Right atrium auricular region (tissue), 2 donors: ENCODE data around the gene HRH3. TPM values are rescaled to one million over a fixed set of nuclear protein-coding genes. Genes with fewer than 3 reads are reported as not detected.
A peak's percentile ranks its signal among the peaks of the same experiment; 100 is the strongest.

Source experiments
- DNase-seq: peaks from one replicate; pipeline ENCODE4 v3.0.0-alpha.2; 2019; ENCODE audit warnings: low spot score
- H3K27ac ChIP-seq, 2 donors: fragments of 200-600 bp; sonication (generic); 1 replicate in 1 of 2; 2 replicates in 1 of 2; pipeline ENCODE4 v1.5.1; 2016 to 2019
- H3K27me3 ChIP-seq, 2 donors: fragments of 200-600 bp; sonication (generic); one replicate each; pipeline versions ENCODE4 v1.5.1 to v1.6.0; 2017 to 2019
- H3K36me3 ChIP-seq: fragments of 200-600 bp; sonication (generic); one replicate; pipeline ENCODE4 v1.5.1; 2016
- H3K4me1 ChIP-seq, 2 donors: fragments of 200-600 bp; sonication (generic); one replicate each; pipeline versions ENCODE4 v1.5.1 to v1.6.0; 2017 to 2019
- H3K4me3 ChIP-seq, 2 donors: fragments of 200-600 bp; sonication (generic); 1 replicate in 1 of 2; 2 replicates in 1 of 2; pipeline ENCODE4 v1.5.1; 2017 to 2019; ENCODE audit warnings: mild to moderate bottlenecking in 1 of 2, moderate library complexity in 1 of 2
- H3K9me3 ChIP-seq, 2 donors: fragments of 200-600 bp; sonication (generic); one replicate each; pipeline ENCODE4 v1.5.1; 2019
- CTCF ChIP-seq, 2 donors: fragments of 200-600 bp; sonication (generic); IDR thresholded peaks; one replicate each; pipeline ENCODE4 v1.5.1; 2019; ENCODE audit warnings: antibody characterized with exemption in 2 of 2
- total RNA-seq, 2 donors: library from RNA; depleted of rRNA; stranded (reverse); fragments of >200 nt; gene quantifications; one replicate each; pipeline ENCODE4 v1.1.0, GENCODE V29; 2016

HRH3 gene
- total RNA-seq, 2 donors from 2014 or later, result not detected

- peak overlapping the region in 1 of 2 donors; percentile 14 for H3K27ac ChIP-seq
Measured at GRCh38 chr20:62266851-62267250, 46.8 kb upstream of the HRH3 start.

DNA sequence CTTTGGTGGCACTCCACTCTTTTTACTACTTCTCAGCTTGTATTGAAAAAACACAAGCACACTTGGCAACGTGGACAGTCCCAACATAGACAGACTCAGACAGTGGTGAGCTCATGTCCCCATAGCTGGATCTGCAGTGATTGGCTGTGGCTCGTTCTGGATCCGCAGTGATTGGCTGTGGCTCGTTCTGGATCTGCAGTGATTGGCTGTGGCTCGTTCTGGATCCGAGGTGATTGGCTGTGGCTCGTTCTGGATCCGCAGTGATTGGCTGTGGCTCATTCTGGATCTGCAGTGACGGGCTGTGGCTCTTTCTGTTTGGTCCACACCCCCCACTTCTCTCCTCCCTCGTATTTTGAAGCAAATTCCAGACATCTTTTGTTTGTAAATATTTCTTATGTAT, 46.3 kb upstream of the HRH3 start:
- DNase-seq, result no peak
- Histone ChIP-seq H3K4me3 (no peak overlapping the region), H3K27ac (no peak overlapping the region), H3K36me3 (peaks cover 59% of the 10 kb centered on the region), H3K4me1 (no peaks in the 10 kb centered on the region), H3K9me3 (no peaks in the 10 kb centered on the region), H3K27me3 (no peaks in the 10 kb centered on the region)
- no peak for TF ChIP-seq CTCF (IDR thresholded peaks at IDR 0.05)

More at GRCh38 chr20:62266851-62267250, 46.8 kb upstream of the HRH3 start:
- Histone ChIP-seq H3K4me3 (no peak overlapping the region), H3K36me3 (peaks cover 54% of the 10 kb centered on the region), H3K4me1 (no peaks in the 10 kb centered on the region), H3K27me3 (no peaks in the 10 kb centered on the region), H3K9me3 (no peaks in the 10 kb centered on the region)
- DNase-seq, result no peak
- no peak for TF ChIP-seq CTCF (IDR thresholded peaks at IDR 0.05)

DNA sequence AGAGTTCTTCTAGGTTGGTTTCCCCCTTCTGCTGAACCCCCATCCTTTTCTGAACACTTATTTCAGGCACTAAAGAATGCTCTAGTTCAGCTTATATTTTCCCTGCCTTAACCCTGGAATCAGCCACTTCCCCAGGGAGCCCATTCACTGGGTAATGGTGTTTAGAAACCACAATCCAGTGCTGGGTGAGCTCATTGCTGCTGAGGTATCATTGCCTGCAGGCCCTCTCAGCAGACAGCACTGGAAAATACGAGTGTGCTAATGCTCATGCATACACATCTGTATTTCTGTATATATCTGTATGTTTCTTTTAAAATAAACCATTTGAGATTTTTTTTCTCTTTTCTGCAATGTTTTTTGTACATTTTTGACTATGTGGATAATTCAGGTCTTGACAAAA, 45.3 kb upstream of the HRH3 start:
- no peaks in the 10 kb centered on the region for H3K4me1 ChIP-seq
- H3K27me3 ChIP-seq, result no peaks in the 10 kb centered on the region
- no peaks in the 10 kb centered on the region for H3K9me3 ChIP-seq
- no peak overlapping the region for H3K4me3 ChIP-seq
- H3K27ac ChIP-seq, result no peak overlapping the region
- TF ChIP-seq CTCF (IDR thresholded peaks at IDR 0.05), result no peak
- H3K36me3 ChIP-seq, result peaks cover 69% of the 10 kb centered on the region
- no peak for DNase-seq

DNA sequence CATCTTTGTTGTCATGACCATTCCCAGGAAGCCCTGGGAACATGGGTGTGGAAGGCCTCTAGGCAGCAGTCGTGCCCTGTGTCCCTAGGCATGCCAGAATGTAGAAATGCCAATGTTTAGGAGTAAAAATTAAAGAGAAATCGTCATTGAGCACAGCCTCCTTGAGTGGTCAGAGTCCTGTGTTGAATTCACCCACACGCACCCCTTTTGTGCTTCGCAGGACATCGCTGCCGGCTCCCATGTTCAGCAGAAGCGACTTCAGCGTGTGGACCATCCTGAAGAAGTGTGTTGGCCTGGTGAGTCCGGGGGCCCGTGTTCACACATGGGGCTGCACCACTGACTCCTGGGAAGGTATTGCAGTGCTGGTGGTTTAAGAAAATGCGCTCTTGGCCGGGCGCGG, 43.3 kb upstream of the HRH3 start:
- Histone ChIP-seq H3K9me3 (no peaks in the 10 kb centered on the region), H3K27ac (no peak overlapping the region), H3K27me3 (no peaks in the 10 kb centered on the region), H3K36me3 (peaks cover 66% of the 10 kb centered on the region), H3K4me3 (no peak overlapping the region), H3K4me1 (peaks cover 0 to 8% of the 10 kb centered on the region in 2 donors)
- DNase-seq, result no peak
- TF ChIP-seq CTCF (IDR thresholded peaks at IDR 0.05), result no peak

GRCh38 chr20:62262064-62262463, 42.0 kb upstream of the HRH3 start:
- no peak for DNase-seq
- Histone ChIP-seq H3K27me3 (no peaks in the 10 kb centered on the region), H3K36me3 (peaks cover 70% of the 10 kb centered on the region), H3K27ac (no peak overlapping the region), H3K4me1 (peaks cover 0 to 16% of the 10 kb centered on the region in 2 donors), H3K4me3 (no peak overlapping the region), H3K9me3 (no peaks in the 10 kb centered on the region)
- no peak for TF ChIP-seq CTCF (IDR thresholded peaks at IDR 0.05)

DNA sequence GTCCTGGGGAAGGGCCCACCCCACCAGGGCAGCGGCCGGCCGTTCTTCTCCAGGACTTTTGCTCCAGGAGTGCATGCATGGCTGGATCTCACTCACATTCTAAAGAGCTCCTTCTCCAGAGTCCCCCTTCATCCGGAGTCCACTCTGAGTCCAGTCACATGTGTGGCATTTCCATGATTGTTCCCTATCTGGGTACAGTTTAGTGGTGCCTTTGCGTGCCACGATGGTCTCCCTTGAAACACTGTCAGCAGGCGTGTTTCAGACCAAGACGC, 39.2 kb upstream of the HRH3 start:
- Histone ChIP-seq H3K9me3 (no peaks in the 10 kb centered on the region), H3K36me3 (peaks cover 57% of the 10 kb centered on the region), H3K4me1 (peaks cover 0 to 19% of the 10 kb centered on the region in 2 donors), H3K27ac (no peak overlapping the region), H3K4me3 (no peak overlapping the region), H3K27me3 (no peaks in the 10 kb centered on the region)
- no peak for DNase-seq
- TF ChIP-seq CTCF (IDR thresholded peaks at IDR 0.05), result no peak
